H1 (cell line): Measurements from ENCODE around the gene FAM114A2. TPM values are rescaled to one million over a fixed set of nuclear protein-coding genes. Genes with fewer than 3 reads are reported as not detected.

Source experiments
- CTCF ChIA-PET: fragments of 300-600 bp; sonication (Branson Sonifier 250); formaldehyde crosslinking; loops from one replicate; lab custom pipeline; 2021; ENCODE audit not compliant: partially characterized antibody; lab: Charles Lee
- POLR2A ChIA-PET: fragments of 300-600 bp; sonication (Branson Sonifier 250); formaldehyde crosslinking; loops from one replicate; lab custom pipeline; 2021; ENCODE audit warnings: inconsistent platforms; ENCODE audit not compliant: partially characterized antibody; lab: Charles Lee
- DNase-seq, 2 experiments: peaks; one replicate each; pipeline versions ENCODE4 v3.0.0 to v3.0.0-alpha.2; 2010 to 2022; ENCODE audit warnings: low spot score in 2 of 2, low read depth in 1 of 2, mixed read lengths in 1 of 2
- FAIRE-seq: peaks from 2 replicates; lab custom pipeline; 2011; peaks lifted over from hg19 to GRCh38; lab: Jason Lieb, UNC
- H2AFZ ChIP-seq: 2 replicates; pipeline ENCODE4 v1.8.1; 2012; ENCODE audit warnings: low read length, inconsistent platforms
- H2AK5ac ChIP-seq: 2 replicates; pipeline ENCODE4 v1.6.1; 2013; ENCODE audit warnings: low read depth, low read length
- H2BK120ac ChIP-seq: replicated peaks from 2 replicates; pipeline ENCODE3; 2013; ENCODE audit warnings: low read depth, low read length, inconsistent platforms
- H2BK12ac ChIP-seq: 2 replicates; pipeline ENCODE4 v1.6.1; 2013; ENCODE audit warnings: low read depth, low read length
- H2BK15ac ChIP-seq: 2 replicates; pipeline ENCODE4 v1.6.1; 2013; ENCODE audit warnings: low read length
- H2BK20ac ChIP-seq: 2 replicates; pipeline ENCODE4 v1.6.1; 2013; ENCODE audit warnings: low read length
- H2BK5ac ChIP-seq: 2 replicates; pipeline ENCODE4 v1.6.1; 2013; ENCODE audit warnings: low read depth, low read length
- H3K14ac ChIP-seq: 2 replicates; pipeline ENCODE4 v1.6.1; 2013; ENCODE audit warnings: inconsistent platforms; ENCODE audit not compliant: insufficient read length
- H3K18ac ChIP-seq: 2 replicates; pipeline ENCODE4 v1.6.1; 2013; ENCODE audit warnings: low read length; ENCODE audit errors: extremely low read depth
- H3K23ac ChIP-seq: 2 replicates; pipeline ENCODE4 v1.6.1; 2013; ENCODE audit warnings: inconsistent platforms; ENCODE audit not compliant: insufficient read length
- H3K23me2 ChIP-seq: 2 replicates; pipeline ENCODE4 v1.6.1; 2013; ENCODE audit warnings: low read depth, low read length
- H3K27ac ChIP-seq: 2 replicates; pipeline ENCODE4 v1.6.1; 2011; ENCODE audit warnings: low read depth, low read length, inconsistent platforms
- H3K27me3 ChIP-seq, 4 experiments: replicated peaks in 1 of 4; 1 replicate in 1 of 4; 2 replicates in 3 of 4; pipeline versions ENCODE4 v1.6.1 to v1.8.1; 2011 to 2013; ENCODE audit warnings: low read length in 3 of 4, mild to moderate bottlenecking in 3 of 4, inconsistent platforms in 2 of 4, mixed read lengths in 2 of 4, moderate library complexity in 1 of 4; ENCODE audit not compliant: control insufficient read depth in 3 of 4, insufficient read depth in 3 of 4; ENCODE audit errors: extremely low read depth in 1 of 4
- H3K36me3 ChIP-seq, 4 experiments: 2 replicates each; pipeline versions ENCODE4 v1.6.1 to v1.8.1; 2011 to 2013; ENCODE audit warnings: mild to moderate bottlenecking in 4 of 4, low read length in 3 of 4, moderate library complexity in 2 of 4, control low read depth in 1 of 4, inconsistent platforms in 1 of 4; ENCODE audit not compliant: insufficient read depth in 4 of 4, control insufficient read depth in 2 of 4
- H3K4ac ChIP-seq: replicated peaks from 2 replicates; pipeline ENCODE3; 2013; ENCODE audit warnings: low read length, low read depth, mixed read lengths, inconsistent platforms; ENCODE audit not compliant: insufficient read length
- H3K4me1 ChIP-seq, 4 experiments: replicated peaks in 1 of 4; 1 replicate in 1 of 4; 2 replicates in 3 of 4; pipeline versions ENCODE4 v1.6.1 to v1.8.1; 2011 to 2013; ENCODE audit warnings: low read length in 3 of 4, inconsistent platforms in 2 of 4, mixed read lengths in 1 of 4; ENCODE audit not compliant: insufficient read depth in 4 of 4, control insufficient read depth in 3 of 4
- H3K4me2 ChIP-seq, 2 experiments: 2 replicates each; pipeline versions ENCODE4 v1.6.1 to v1.8.1; 2011 to 2013; ENCODE audit warnings: low read depth in 2 of 2, low read length in 2 of 2, control low read depth in 1 of 2, inconsistent platforms in 1 of 2, mild to moderate bottlenecking in 1 of 2; ENCODE audit not compliant: insufficient read depth in 1 of 2
- H3K4me3 ChIP-seq, 4 experiments: fragments of 200-600, 300-600 bp in 1 of 4; sonication (generic), shearing (Covaris generic), sonication (Bioruptor Twin) in 1 of 4; 2 replicates each; pipeline versions ENCODE4 v1.5.1 to v1.8.1; 2011 to 2016; ENCODE audit warnings: low read length in 4 of 4, low read depth in 3 of 4, control low read depth in 2 of 4, inconsistent platforms in 2 of 4, mild to moderate bottlenecking in 2 of 4, mixed read lengths in 1 of 4, moderate library complexity in 1 of 4; ENCODE audit not compliant: insufficient read depth in 2 of 4; ENCODE audit errors: extremely low read depth in 1 of 4
- H3K56ac ChIP-seq: replicated peaks from 2 replicates; pipeline ENCODE3; 2013; ENCODE audit warnings: low read depth, mild to moderate bottlenecking, mixed read lengths, low read length, inconsistent platforms; ENCODE audit not compliant: insufficient read length
- H3K79me1 ChIP-seq: 2 replicates; pipeline ENCODE4 v1.6.1; 2013; ENCODE audit warnings: low read depth, low read length, control low read depth
- H3K79me2 ChIP-seq, 2 experiments: 2 replicates each; pipeline versions ENCODE4 v1.6.1 to v1.8.1; 2012 to 2013; ENCODE audit warnings: low read length in 2 of 2, mild to moderate bottlenecking in 2 of 2, inconsistent platforms in 1 of 2; ENCODE audit not compliant: insufficient read depth in 2 of 2, control insufficient read depth in 1 of 2
- H3K9ac ChIP-seq, 4 experiments: replicated peaks in 1 of 4; 1 replicate in 1 of 4; 2 replicates in 3 of 4; pipeline versions ENCODE4 v1.6.1 to v1.8.1; 2011 to 2013; ENCODE audit warnings: low read depth in 3 of 4, low read length in 3 of 4, control low read depth in 2 of 4, mild to moderate bottlenecking in 2 of 4, moderate library complexity in 2 of 4, inconsistent platforms in 1 of 4; ENCODE audit errors: extremely low read depth in 1 of 4
- H3K9me3 ChIP-seq, 2 experiments: 2 replicates each; pipeline versions ENCODE4 v1.6.1 to v1.8.1; 2012 to 2013; ENCODE audit warnings: mild to moderate bottlenecking in 2 of 2, moderate library complexity in 2 of 2, control low read depth in 1 of 2, inconsistent platforms in 1 of 2, low read depth in 1 of 2, low read length in 1 of 2, mixed read lengths in 1 of 2; ENCODE audit not compliant: insufficient read depth in 2 of 2
- H4K20me1 ChIP-seq, 2 experiments: replicated peaks in 1 of 2; 2 replicates each; pipeline versions ENCODE3 to v1.8.1; 2011 to 2013; ENCODE audit warnings: inconsistent platforms in 2 of 2, low read length in 2 of 2, mild to moderate bottlenecking in 1 of 2; ENCODE audit not compliant: insufficient read depth in 2 of 2, control insufficient read depth in 1 of 2
- H4K5ac ChIP-seq: 2 replicates; pipeline ENCODE4 v1.6.1; 2013; ENCODE audit warnings: low read length, low read depth, mixed read lengths, inconsistent platforms; ENCODE audit not compliant: insufficient read length
- H4K8ac ChIP-seq: 2 replicates; pipeline ENCODE4 v1.8.0; 2013; ENCODE audit warnings: mild to moderate bottlenecking, moderate library complexity, low read length, inconsistent platforms; ENCODE audit not compliant: insufficient read depth; ENCODE audit errors: extremely low read depth
- H4K91ac ChIP-seq: replicated peaks from 2 replicates; pipeline ENCODE3; 2013; ENCODE audit warnings: low read length, mixed read lengths, inconsistent platforms; ENCODE audit not compliant: insufficient read length
- ASH2L ChIP-seq: fragments of 200-600, 300-600 bp; sonication (generic); IDR thresholded peaks from one replicate; pipeline ENCODE4 v1.7.1; 2017; ENCODE audit warnings: low read length
- CREB1 ChIP-seq: IDR thresholded peaks from 2 replicates; pipeline ENCODE4 v1.6.1; 2012; ENCODE audit warnings: inconsistent platforms
- GABPA ChIP-seq: IDR thresholded peaks from 2 replicates; pipeline ENCODE4 v1.6.1; 2011; ENCODE audit warnings: mild to moderate bottlenecking, low read length, moderate library complexity, borderline replicate concordance; ENCODE audit not compliant: insufficient read depth
- HDAC2 ChIP-seq, 2 experiments: fragments of 300-600 bp in 1 of 2; sonication (generic) in 1 of 2; IDR thresholded peaks; 2 replicates each; pipeline ENCODE4 v1.6.1; 2011 to 2012; ENCODE audit warnings: low read depth in 2 of 2, low read length in 2 of 2, mild to moderate bottlenecking in 2 of 2, moderate library complexity in 2 of 2, borderline replicate concordance in 1 of 2, inconsistent platforms in 1 of 2
- HDAC6 ChIP-seq: IDR thresholded peaks from one replicate; pipeline ENCODE4 v1.7.1; 2012; ENCODE audit warnings: low read depth, mild to moderate bottlenecking, inconsistent platforms, low read length, moderate library complexity
- MAFK ChIP-seq: IDR thresholded peaks from 2 replicates; pipeline ENCODE4 v1.6.1; 2012; ENCODE audit warnings: low read depth, mild to moderate bottlenecking, improper control_type of control experiment, low read length
- POLR2A ChIP-seq, 2 experiments: IDR thresholded peaks; 1 replicate in 1 of 2; 2 replicates in 1 of 2; pipeline ENCODE4 v1.6.1; 2011; ENCODE audit warnings: low read depth in 2 of 2, low read length in 2 of 2, mild to moderate bottlenecking in 2 of 2; ENCODE audit errors: control extremely low read depth in 1 of 2
- RBBP5 ChIP-seq: IDR thresholded peaks from 2 replicates; pipeline ENCODE4 v1.7.1; 2012; ENCODE audit warnings: low read depth, mild to moderate bottlenecking, inconsistent platforms, low read length, moderate library complexity, borderline replicate concordance
- SP4 ChIP-seq: IDR thresholded peaks from 2 replicates; pipeline ENCODE4 v1.6.1; 2012; ENCODE audit warnings: low read length, inconsistent platforms
- TAF7 ChIP-seq: optimal IDR thresholded peaks from 2 replicates; pipeline ENCODE3; 2011; ENCODE audit warnings: low read depth, mild to moderate bottlenecking, inconsistent platforms, low read length, moderate library complexity, borderline replicate concordance
- TCF12 ChIP-seq: IDR thresholded peaks from 2 replicates; pipeline ENCODE4 v1.6.1; 2011; ENCODE audit warnings: low read depth, mild to moderate bottlenecking, low read length
- TEAD4 ChIP-seq: IDR thresholded peaks from 2 replicates; pipeline ENCODE4 v1.6.1; 2012; ENCODE audit warnings: low read depth, low read length, inconsistent platforms, mixed read lengths
- YY1 ChIP-seq: IDR thresholded peaks from 2 replicates; pipeline ENCODE4 v1.6.1; 2011; ENCODE audit warnings: low read depth, mild to moderate bottlenecking, low read length
- ZNF274 ChIP-seq: IDR thresholded peaks from 2 replicates; pipeline ENCODE4 v1.7.0; 2012; ENCODE audit warnings: low read length, borderline replicate concordance; ENCODE audit errors: extremely low read depth
- WGBS, 2 experiments: shearing (Covaris generic) in 1 of 2; methylation state at CpG; one replicate each; pipeline versions ENCODE4 v1.1.6 to v1.1.7; 2013 to 2015; ENCODE audit warnings: low lambda C conversion rate in 2 of 2, mixed read lengths in 2 of 2, inconsistent platforms in 1 of 2, low coverage in 1 of 2, missing lambda C conversion rate in 1 of 2; ENCODE audit not compliant: insufficient replicate concordance in 2 of 2, insufficient coverage in 1 of 2, insufficient read length in 1 of 2; ENCODE audit errors: extremely low coverage in 1 of 2, missing lambda C conversion rate in 1 of 2; 5-methylcytosine and 5-hydroxymethylcytosine counted together
- polyA plus RNA-seq, 7 experiments: library from polyadenylated mRNA; depleted of rRNA in 3 of 7; stranded (reverse) in 5 of 7; unstranded in 2 of 7; fragments of >200 nt in 5 of 7; fragments of 200-250 nt in 2 of 7; gene quantifications; 1 replicate in 5 of 7; 2 replicates in 1 of 7; 4 replicates in 1 of 7; pipeline versions ENCODE4 v1.2.1 to v1.2.3, GENCODE V29; 2011 to 2013; ENCODE audit warnings: missing spikeins in 2 of 7, mixed read lengths in 2 of 7
- total RNA-seq: library from RNA; stranded (reverse); fragmentation: NEBNext Ultra II Directional; extraction: Animal tissue kit (Norgen Biotek cat#: 25700); gene quantifications from 2 replicates; pipeline ENCODE4 v1.2.1, GENCODE V29; 2021
- TF ChIP-seq, protein P1 (sequence below): IDR thresholded peaks from 2 replicates; pipeline ENCODE4 v1.6.1; 2012; ENCODE audit warnings: inconsistent platforms
- TF ChIP-seq, protein P2 (sequence below): IDR thresholded peaks from 2 replicates; pipeline ENCODE4 v1.6.1; 2011; ENCODE audit warnings: low read depth, mild to moderate bottlenecking, low read length; ENCODE audit not compliant: insufficient read depth

Gene FAM114A2
- total and polyA plus RNA-seq, 2 of the 8 experiments (the other 6 are each of a cell fraction or from before 2014, with no cell fraction given) = 3.8 to 9.2 TPM

DNA sequence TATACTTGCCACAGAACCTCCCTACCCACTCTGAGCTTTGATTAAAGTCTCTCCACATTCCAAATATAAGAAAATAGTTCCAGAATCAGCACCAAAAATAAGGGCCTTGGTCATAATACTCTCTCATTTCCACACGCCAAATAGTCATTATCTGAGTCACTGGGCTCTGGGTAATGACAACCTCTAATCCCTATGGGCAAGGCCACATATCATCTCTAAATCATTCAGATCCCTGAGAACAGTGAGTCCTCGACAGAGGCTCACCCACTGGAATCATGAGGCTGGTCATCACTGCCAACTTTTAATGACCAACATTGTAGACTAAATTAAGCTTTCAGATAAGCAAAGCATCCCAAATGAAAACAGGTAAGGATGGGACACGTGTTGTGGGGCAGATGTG, 28.1 kb downstream of the FAM114A2 start:
- POLR2A ChIA-PET = no interaction called here
- no peak overlapping the region for H3K56ac ChIP-seq
- no peak overlapping the region for H3K9ac ChIP-seq
- no peaks in the 10 kb centered on the region for H3K79me2 ChIP-seq
- H3K18ac ChIP-seq = no peak overlapping the region
- H3K14ac ChIP-seq = no peak overlapping the region
- DNase-seq (no peak), FAIRE-seq (no peak)
- no peaks in the 10 kb centered on the region for H3K23me2 ChIP-seq
- H4K91ac ChIP-seq = no peak overlapping the region
- H2AFZ ChIP-seq = no peak overlapping the region
- H2AK5ac ChIP-seq = no peak overlapping the region
- no peak overlapping the region for H4K8ac ChIP-seq
- no peak overlapping the region for H2BK20ac ChIP-seq
- H4K20me1 ChIP-seq = no peaks in the 10 kb centered on the region
- H3K79me1 ChIP-seq = no peaks in the 10 kb centered on the region
- H2BK12ac ChIP-seq = no peak overlapping the region
- H2BK120ac ChIP-seq = no peak overlapping the region
- no peak overlapping the region for H2BK5ac ChIP-seq
- H3K23ac ChIP-seq = no peak overlapping the region
- no peak overlapping the region for H3K4ac ChIP-seq
- CTCF ChIA-PET = no interaction called here
- no peaks in the 10 kb centered on the region for H3K36me3 ChIP-seq
- no peak overlapping the region for H3K27ac ChIP-seq
- H3K27me3 ChIP-seq = no peaks in the 10 kb centered on the region
- WGBS, 2 experiments = 63% methylated on average over 3 of the region's 3 CpGs; no CpG with 5 or more reads in 1 of the 2 experiments
- no peak overlapping the region for H4K5ac ChIP-seq
- H3K9me3 ChIP-seq = no peaks in the 10 kb centered on the region
- no peak overlapping the region for H2BK15ac ChIP-seq
- H3K4me3 ChIP-seq = no peak overlapping the region
- H3K4me2 ChIP-seq = no peak overlapping the region
- no peaks in the 10 kb centered on the region for H3K4me1 ChIP-seq
- no peak for TF ChIP-seq ASH2L
- no peak for TF ChIP-seq TEAD4
- no peak for TF ChIP-seq TCF12
- TF ChIP-seq POLR2A (IDR thresholded peaks at IDR 0.05; ENCODE audit: control extremely low read depth in 1 of 2, low read depth in 2 of 2, low read length in 2 of 2) = no peak
- no peak for TF ChIP-seq ZNF274
- no peak for TF ChIP-seq TAF7
- no peak for TF ChIP-seq RBBP5
- TF ChIP-seq, protein P1, sequence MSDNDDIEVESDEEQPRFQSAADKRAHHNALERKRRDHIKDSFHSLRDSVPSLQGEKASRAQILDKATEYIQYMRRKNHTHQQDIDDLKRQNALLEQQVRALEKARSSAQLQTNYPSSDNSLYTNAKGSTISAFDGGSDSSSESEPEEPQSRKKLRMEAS = no peak
- TF ChIP-seq MAFK = no peak
- no peak for TF ChIP-seq YY1
- TF ChIP-seq HDAC2 (IDR thresholded peaks at IDR 0.05; ENCODE audit: borderline replicate concordance in 1 of 2, low read depth in 2 of 2, low read length in 2 of 2) = no peak
- TF ChIP-seq HDAC6 = no peak
- TF ChIP-seq, protein P2, sequence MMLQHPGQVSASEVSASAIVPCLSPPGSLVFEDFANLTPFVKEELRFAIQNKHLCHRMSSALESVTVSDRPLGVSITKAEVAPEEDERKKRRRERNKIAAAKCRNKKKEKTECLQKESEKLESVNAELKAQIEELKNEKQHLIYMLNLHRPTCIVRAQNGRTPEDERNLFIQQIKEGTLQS = no peak
- TF ChIP-seq CREB1 = no peak
- no peak for TF ChIP-seq GABPA
- no peak for TF ChIP-seq SP4
